Gastroesophageal sphincter (tissue), 4 donors: ENCODE measurements around the gene AP5M1. TPM values are rescaled to one million over a fixed set of nuclear protein-coding genes. Genes with fewer than 3 reads are reported as not detected.
"Not testable (repeated sequence)": the region's sequence is repeated elsewhere in the genome, so short reads cannot be mapped to it uniquely, and the experiment has no call there.

Source experiments
- ATAC-seq: fragments of 150-250 bp; one replicate; pipeline ENCODE4 v1.9.1; 2016; ENCODE audit warnings: mild to moderate bottlenecking, moderate library complexity
- H3K27ac ChIP-seq, 4 donors: fragments of 200-600 bp; sonication (generic) in 3 of 4; 1 replicate in 3 of 4; 2 replicates in 1 of 4; pipeline ENCODE4 v1.5.1; 2016 to 2019
- H3K27me3 ChIP-seq: fragments of 200-600 bp; sonication (generic); one replicate; pipeline ENCODE4 v1.5.1; 2019
- H3K36me3 ChIP-seq, 2 donors: fragments of 200-600 bp; sonication (generic); one replicate each; pipeline ENCODE4 v1.5.1; 2019; ENCODE audit warnings: control low read depth in 1 of 2
- H3K4me1 ChIP-seq, 3 donors: fragments of 200-600 bp; sonication (generic); 1 replicate in 2 of 3; 2 replicates in 1 of 3; pipeline ENCODE4 v1.5.1; 2016 to 2019; ENCODE audit warnings: control low read depth in 2 of 3
- H3K4me3 ChIP-seq, 2 donors: fragments of 200-600 bp; sonication (generic); one replicate each; pipeline ENCODE4 v1.5.1; 2019; ENCODE audit warnings: mild to moderate bottlenecking in 1 of 2, moderate library complexity in 1 of 2
- H3K9me3 ChIP-seq, 3 donors: fragments of 200-600 bp; sonication (generic); one replicate each; pipeline ENCODE4 v1.5.1; 2017 to 2019; ENCODE audit warnings: control low read depth in 2 of 3
- CTCF ChIP-seq, 4 experiments: fragments of 200-600 bp in 2 of 4; fragments of 450-650 bp in 2 of 4; sonication (generic) in 1 of 4; IDR thresholded peaks; one replicate each; pipeline ENCODE4 v1.5.1; 2017 to 2019; ENCODE audit warnings: antibody characterized with exemption in 4 of 4, mild to moderate bottlenecking in 2 of 4, moderate library complexity in 2 of 4
- EP300 ChIP-seq: sonication (generic); formaldehyde crosslinking; IDR thresholded peaks from one replicate; pipeline ENCODE4 v1.6.1; 2017; ENCODE audit warnings: antibody characterized with exemption, mild to moderate bottlenecking
- POLR2A ChIP-seq, 2 donors: fragments of 450-650 bp; IDR thresholded peaks; one replicate each; pipeline ENCODE4 v1.6.1; 2017; ENCODE audit warnings: antibody characterized with exemption in 2 of 2, mild to moderate bottlenecking in 2 of 2, moderate library complexity in 1 of 2
- POLR2AphosphoS5 ChIP-seq: sonication (generic); formaldehyde crosslinking; IDR thresholded peaks from one replicate; pipeline ENCODE4 v1.6.1; 2017; ENCODE audit warnings: antibody characterized with exemption
- WGBS, 2 donors: methylation state at CpG; one replicate each; pipeline ENCODE4 v1.1.5; 2018; ENCODE audit warnings: low coverage in 1 of 2; 5-methylcytosine and 5-hydroxymethylcytosine counted together
- total RNA-seq, 4 donors: library from RNA; depleted of rRNA; stranded (reverse); fragments of >200 nt; gene quantifications; one replicate each; pipeline ENCODE4 v1.1.0, GENCODE V29; 2016

The AP5M1 gene
- total RNA-seq, result 10 to 100 TPM; 23.2 to 37.8 (median 30.5) TPM

GRCh38 chr14:57268161-57269069, at the start of gene AP5M1, which contains the start of gene EXOC5:
TSS of gene AP5M1 (plus strand) at chr14:57268971. CDS start at chr14:57269315, 344 bp downstream.
TSS of gene EXOC5 (minus strand) at chr14:57268905. CDS start at chr14:57268648, 257 bp downstream.
- WGBS, 2 donors, result 0 to 1% methylated on average over 11 to 31 of the region's 76 CpGs
- H3K9me3 ChIP-seq, result no peaks in the 10 kb centered on the region
- H3K4me1 ChIP-seq, result peaks cover 8 to 66% (median 21%) of the 10 kb centered on the region in 3 donors
- peak within 1 kb of the TSS; percentile 90 to 97 (median 96) for H3K27ac ChIP-seq
- H3K36me3 ChIP-seq, result no peaks in the 10 kb centered on the region
- ATAC-seq, result peak; percentile 93
- H3K4me3 ChIP-seq, result peak within 1 kb of the TSS; percentile 92 to 93
- TF ChIP-seq EP300 (no peak), POLR2AphosphoS5 (peak; percentile 89), CTCF (IDR thresholded peaks at IDR 0.05) (peak in 3 of 4 experiments; percentile 31 to 38 (median 33)), POLR2A (IDR thresholded peaks at IDR 0.05) (peak; percentile 42 to 52)
- H3K27me3 ChIP-seq, result no peaks in the 10 kb centered on the region

GRCh38 chr14:57221931-57222330, 46.8 kb upstream of the AP5M1 start:
- WGBS, 2 donors, result 89 to 90% methylated on average over 3 of the region's 3 CpGs
- Histone ChIP-seq H3K4me1 (no peaks in the 10 kb centered on the region), H3K27me3 (no peaks in the 10 kb centered on the region), H3K9me3 (no peaks in the 10 kb centered on the region), H3K36me3 (peaks cover 0 to 54% of the 10 kb centered on the region in 2 donors), H3K27ac (no peak overlapping the region), H3K4me3 (no peak overlapping the region)
- ATAC-seq, result no peak
- TF ChIP-seq EP300 (no peak), CTCF (IDR thresholded peaks at IDR 0.05) (no peak), POLR2A (IDR thresholded peaks at IDR 0.05) (no peak), POLR2AphosphoS5 (no peak)

- Histone ChIP-seq H3K27me3 (no peaks in the 10 kb centered on the region), H3K4me1 (no peaks in the 10 kb centered on the region), H3K9me3 (no peaks in the 10 kb centered on the region), H3K36me3 (peaks cover 0 to 54% of the 10 kb centered on the region in 2 donors), H3K27ac (no peak overlapping the region), H3K4me3 (no peak overlapping the region)
- ATAC-seq, result no peak
- TF ChIP-seq EP300 (no peak), POLR2AphosphoS5 (no peak), CTCF (IDR thresholded peaks at IDR 0.05) (no peak), POLR2A (IDR thresholded peaks at IDR 0.05) (no peak)
- WGBS, 2 donors, result 84 to 100% methylated on average over 2 of the region's 2 CpGs
Observed at GRCh38 chr14:57227083-57227482, 41.7 kb upstream of the AP5M1 start.

GRCh38 chr14:57228320-57228719, 40.5 kb upstream of the AP5M1 start:
- H3K36me3 ChIP-seq, result peaks cover 0 to 64% of the 10 kb centered on the region in 2 donors
- H3K4me1 ChIP-seq, H3K27me3 ChIP-seq, H3K4me3 ChIP-seq, H3K27ac ChIP-seq, H3K9me3 ChIP-seq, ATAC-seq: not testable (repeated sequence)
- 73 to 93% methylated on average over 2 of the region's 2 CpGs for WGBS, 2 donors

- Histone ChIP-seq H3K36me3 (peaks cover 0 to 77% of the 10 kb centered on the region in 2 donors), H3K27me3 (no peaks in the 10 kb centered on the region), H3K9me3 (no peaks in the 10 kb centered on the region), H3K4me1 (no peaks in the 10 kb centered on the region), H3K4me3 (no peak overlapping the region), H3K27ac (no peak overlapping the region)
- ATAC-seq, result no peak
- TF ChIP-seq EP300 (no peak), POLR2AphosphoS5 (no peak), CTCF (IDR thresholded peaks at IDR 0.05) (no peak), POLR2A (IDR thresholded peaks at IDR 0.05) (no peak)
- 88 to 100% methylated on average over 1 of the region's 1 CpG for WGBS, 2 donors
Observed at GRCh38 chr14:57232006-57232405, 36.8 kb upstream of the AP5M1 start.

GRCh38 chr14:57240115-57240514, 28.7 kb upstream of the AP5M1 start:
- Histone ChIP-seq H3K36me3 (peaks cover 0 to 68% of the 10 kb centered on the region in 2 donors), H3K4me1 (peaks cover 0 to 15% (median 3%) of the 10 kb centered on the region in 3 donors)
- H3K27ac ChIP-seq, H3K9me3 ChIP-seq, H3K27me3 ChIP-seq, H3K4me3 ChIP-seq, ATAC-seq: not testable (repeated sequence)
- WGBS, 2 donors, result 100% methylated on average over 4 to 5 of the region's 7 CpGs
